G401 (cell line): Measurements from ENCODE around the gene ZNF598. TPM values are rescaled to one million over a fixed set of nuclear protein-coding genes. Genes with fewer than 3 reads are reported as not detected.

Source experiments
- DNase-seq: peaks from one replicate; pipeline ENCODE4 v3.0.0-alpha.2; 2015; ENCODE audit warnings: low spot score
- in situ Hi-C: cut with HindIII; loops from 2 replicates; pipeline ENCODE4 v1.10.0; 2016; ENCODE audit warnings: low sequenced_read_pairs, mixed read lengths
- total RNA-seq: library from RNA; depleted of rRNA; stranded (reverse); fragments of >200 nt; shearing (Covaris generic); gene quantifications from 2 replicates; pipeline ENCODE4 v1.2.3, GENCODE V29; 2014

ZNF598 gene
- total RNA-seq, 1 experiment from 2014 or later = 72.1 TPM

DNA sequence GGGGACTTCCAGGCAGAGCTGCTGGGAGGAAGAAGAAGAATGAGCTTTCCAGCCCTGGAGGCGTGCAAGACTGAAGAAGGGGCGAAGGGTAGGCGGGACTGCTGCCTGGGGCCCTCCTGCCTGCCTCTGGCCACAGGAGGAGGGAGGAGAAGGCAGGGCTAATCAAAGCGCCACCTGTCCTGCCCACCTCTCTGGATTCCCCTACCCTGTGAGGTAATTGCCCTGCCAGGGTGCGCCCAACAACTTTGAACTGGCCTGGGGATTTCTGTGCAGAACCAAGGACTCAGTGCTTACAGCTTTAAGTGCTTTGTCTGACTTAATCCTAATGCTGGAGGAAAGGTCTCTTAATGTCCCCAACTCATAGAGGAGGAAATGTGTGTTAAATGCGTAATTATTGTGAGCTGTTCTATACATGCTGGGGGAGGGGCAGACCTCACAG is 28.2 kb downstream of the ZNF598 start, which contains the start of gene NOXO1:
TSS of gene NOXO1 (minus strand) at position 72 of the 439 bp plus-strand sequence. CDS start 290 bp downstream, outside the sequence.
- in situ Hi-C loops = no loop called here
- DNase-seq = no peak

- in situ Hi-C loops = no loop called here
Observed at GRCh38 chr16:1980770-1981087, 28.9 kb downstream of the ZNF598 start.

DNA sequence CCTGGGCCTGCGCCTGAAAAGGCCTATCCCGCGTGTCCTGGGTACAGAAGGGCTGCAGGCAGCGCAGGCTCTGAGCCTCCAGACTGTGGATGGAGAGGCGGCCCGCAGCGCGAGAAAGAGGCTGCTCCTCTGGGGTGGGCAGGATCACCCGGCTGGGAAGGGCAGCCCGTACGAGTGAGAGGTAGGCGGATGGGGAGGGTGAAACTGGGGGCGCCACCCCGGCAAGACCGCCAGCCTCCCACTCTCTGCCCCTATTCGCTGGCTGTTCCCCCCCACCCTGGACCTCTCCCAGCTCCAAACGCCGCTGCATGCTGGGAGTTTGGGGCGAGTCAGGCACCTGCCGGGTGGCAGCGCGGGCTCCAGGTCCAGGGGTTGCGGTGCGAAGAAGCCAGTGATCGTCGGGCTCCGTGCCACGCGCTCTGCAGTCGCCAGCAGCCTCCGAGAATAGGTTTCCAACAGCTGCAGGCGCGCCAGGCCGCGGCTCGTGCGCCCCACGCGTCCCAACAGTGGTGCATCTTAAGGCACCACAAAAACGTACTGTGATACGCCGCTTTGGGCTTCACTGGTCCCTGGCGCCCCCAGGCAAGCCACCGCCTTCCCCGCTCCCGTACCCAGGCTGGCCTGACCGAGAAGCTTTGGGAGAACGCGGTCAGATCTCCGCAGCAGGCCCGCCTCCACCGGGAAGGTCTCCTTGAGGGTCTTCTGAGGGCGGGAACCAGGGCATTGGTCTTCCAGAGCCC is 29.4 kb downstream of the ZNF598 start:
- in situ Hi-C loops = no loop called here
- DNase-seq = peak; percentile 40

More at GRCh38 chr16:1980770-1981087, 28.9 kb downstream of the ZNF598 start:
- no peak for DNase-seq

DNA sequence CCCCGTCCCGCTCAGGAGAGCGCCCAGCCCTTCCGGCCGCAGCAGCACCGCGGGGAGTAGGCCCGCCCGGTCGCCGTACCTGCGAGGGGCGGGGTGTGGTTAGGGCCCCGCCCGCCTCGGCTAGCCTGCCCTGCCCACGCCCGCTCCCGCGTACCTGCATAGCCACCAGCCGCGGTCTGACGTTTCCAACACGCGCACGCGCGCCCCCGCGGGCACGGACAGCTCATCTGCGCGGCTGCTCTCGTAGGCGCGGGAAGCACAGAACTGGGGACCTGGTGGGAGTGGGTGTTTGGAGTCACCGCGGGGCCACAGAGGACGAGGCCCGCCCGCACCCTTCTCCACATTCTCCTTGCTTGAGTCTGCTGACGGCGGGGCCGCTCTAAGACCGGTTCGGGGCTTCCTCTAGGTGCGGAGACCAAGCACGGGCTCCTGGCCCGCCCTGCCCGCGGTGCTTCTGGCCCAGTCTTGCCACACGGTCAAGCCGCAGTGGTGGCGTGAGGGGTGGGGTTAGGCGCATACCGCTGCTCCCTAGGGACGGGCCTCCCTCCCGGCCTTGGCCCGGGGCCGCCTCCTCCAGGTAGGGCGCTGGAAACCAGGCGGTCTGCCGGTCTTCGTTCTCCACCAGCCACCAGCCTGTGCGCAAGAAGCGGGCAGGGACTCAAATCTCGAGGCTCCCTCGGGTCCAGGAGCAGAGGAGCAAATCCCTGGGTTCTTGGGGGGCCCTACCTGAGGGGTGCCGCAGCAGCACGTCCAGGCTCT is 30.2 kb downstream of the ZNF598 start:
- peak; percentile 74 for DNase-seq
- in situ Hi-C loops = no loop called here

GRCh38 chr16:1978476-1979120 is 31.0 kb downstream of the ZNF598 start:
- DNase-seq = no peak
- in situ Hi-C loops = no loop called here

DNA sequence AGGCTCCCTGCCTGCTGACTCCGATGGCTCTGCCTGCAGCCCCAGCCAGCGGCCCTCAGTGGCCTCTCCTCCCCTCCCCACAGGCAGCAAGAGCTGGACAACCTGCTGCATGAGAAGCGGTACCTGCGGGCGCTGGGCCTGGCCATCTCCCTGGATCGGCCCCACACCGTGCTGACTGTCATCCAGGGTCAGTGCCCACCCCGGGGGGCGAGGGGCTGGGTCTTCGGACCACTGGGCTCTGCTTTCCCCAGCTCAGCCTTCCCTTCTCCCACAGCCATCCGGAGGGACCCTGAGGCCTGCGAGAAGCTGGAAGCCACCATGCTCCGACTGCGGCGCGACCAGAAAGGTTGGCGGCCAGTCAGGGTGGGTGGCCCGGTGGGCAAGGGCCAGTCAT is 31.7 kb downstream of the ZNF598 start:
- DNase-seq = no peak
- in situ Hi-C loops = no loop called here

GRCh38 chr16:1976951-1977874 is 32.4 kb downstream of the ZNF598 start:
- DNase-seq = no peak
- in situ Hi-C loops = no loop called here

DNA sequence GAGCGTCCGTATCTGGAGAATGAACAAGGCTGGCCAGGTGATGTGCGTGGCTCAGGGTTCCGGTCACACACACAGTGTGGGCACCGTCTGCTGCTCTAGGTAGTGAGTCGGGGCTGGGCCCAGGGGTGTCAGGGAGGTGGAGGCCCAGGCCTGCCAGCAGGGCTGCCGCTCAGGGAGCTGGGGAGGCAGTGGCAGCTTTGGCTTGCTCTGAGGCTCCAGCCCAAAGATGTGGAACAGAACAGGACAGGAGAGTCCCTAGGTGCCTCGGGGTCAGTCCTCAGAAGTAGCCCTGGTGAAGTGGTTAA is 33.5 kb downstream of the ZNF598 start:
- in situ Hi-C loops = no loop called here
- DNase-seq = no peak

DNA sequence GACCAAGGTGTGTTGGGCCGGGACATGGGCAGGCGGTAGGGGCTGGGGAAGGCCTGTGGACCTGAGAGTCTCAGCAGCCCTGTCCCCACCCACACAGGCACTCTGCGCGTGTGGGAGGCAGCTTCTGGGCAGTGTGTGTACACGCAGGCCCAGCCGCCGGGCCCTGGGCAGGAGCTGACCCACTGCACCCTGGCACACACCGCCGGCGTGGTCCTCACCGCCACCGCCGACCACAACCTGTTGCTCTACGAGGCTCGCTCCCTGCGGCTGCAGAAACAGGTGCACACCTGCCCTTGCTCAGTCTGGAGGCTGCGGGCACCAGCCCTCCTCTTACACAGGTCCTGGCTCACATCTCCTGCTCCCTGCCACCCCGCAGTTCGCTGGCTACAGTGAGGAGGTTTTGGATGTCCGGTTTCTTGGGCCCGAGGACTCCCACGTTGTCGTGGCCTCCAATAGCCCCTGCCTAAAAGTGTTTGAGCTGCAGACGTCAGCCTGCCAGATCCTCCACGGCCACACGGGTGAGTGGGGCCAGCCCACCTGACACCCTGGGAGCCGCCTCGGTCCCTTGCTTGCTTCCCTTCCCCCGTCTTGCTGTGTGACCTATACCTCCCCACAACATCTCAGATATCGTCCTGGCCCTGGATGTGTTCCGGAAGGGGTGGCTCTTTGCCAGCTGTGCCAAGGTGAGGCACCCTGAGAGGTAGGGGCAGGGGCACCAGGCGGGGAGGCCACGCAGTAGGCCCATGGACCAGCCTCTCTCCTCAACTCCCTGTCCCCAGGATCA is 34.0 kb downstream of the ZNF598 start:
- in situ Hi-C loops = no loop called here
- no peak for DNase-seq

GRCh38 chr16:1974157-1975070 is 35.2 kb downstream of the ZNF598 start:
- DNase-seq = no peak
- in situ Hi-C loops = no loop called here

GRCh38 chr16:1973461-1974156 is 36.0 kb downstream of the ZNF598 start:
- in situ Hi-C loops = no loop called here
- DNase-seq = no peak

DNA sequence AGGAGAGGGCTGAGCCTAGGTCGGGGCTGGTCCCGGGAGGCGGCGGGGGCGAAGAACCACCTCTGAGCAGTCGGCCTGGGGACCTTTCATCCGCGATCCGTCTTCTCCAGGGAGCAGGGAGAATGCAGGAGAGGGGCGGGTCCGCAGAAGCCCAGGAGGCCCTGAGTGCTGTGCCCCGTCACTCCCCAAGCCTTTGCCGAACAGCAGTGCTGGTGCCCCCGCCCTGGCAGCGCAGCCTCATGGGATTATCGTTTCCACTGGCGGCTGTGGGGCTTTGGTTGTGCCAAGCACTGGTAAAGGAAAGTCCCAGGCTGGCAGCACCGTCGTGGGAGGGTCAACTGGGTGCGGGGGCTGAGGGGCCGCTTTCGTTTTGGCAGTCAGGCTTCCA is 37.1 kb downstream of the ZNF598 start:
- in situ Hi-C loops = no loop called here
- no peak for DNase-seq

- peak; percentile 89 for DNase-seq
- in situ Hi-C loops = no loop called here
Observed at GRCh38 chr16:1971796-1972489, 37.7 kb downstream of the ZNF598 start, which contains the start of gene TBL3. Gene TBL3 (plus strand): TSS chr16:1972053. CDS start chr16:1972165, 112 bp downstream.

DNA sequence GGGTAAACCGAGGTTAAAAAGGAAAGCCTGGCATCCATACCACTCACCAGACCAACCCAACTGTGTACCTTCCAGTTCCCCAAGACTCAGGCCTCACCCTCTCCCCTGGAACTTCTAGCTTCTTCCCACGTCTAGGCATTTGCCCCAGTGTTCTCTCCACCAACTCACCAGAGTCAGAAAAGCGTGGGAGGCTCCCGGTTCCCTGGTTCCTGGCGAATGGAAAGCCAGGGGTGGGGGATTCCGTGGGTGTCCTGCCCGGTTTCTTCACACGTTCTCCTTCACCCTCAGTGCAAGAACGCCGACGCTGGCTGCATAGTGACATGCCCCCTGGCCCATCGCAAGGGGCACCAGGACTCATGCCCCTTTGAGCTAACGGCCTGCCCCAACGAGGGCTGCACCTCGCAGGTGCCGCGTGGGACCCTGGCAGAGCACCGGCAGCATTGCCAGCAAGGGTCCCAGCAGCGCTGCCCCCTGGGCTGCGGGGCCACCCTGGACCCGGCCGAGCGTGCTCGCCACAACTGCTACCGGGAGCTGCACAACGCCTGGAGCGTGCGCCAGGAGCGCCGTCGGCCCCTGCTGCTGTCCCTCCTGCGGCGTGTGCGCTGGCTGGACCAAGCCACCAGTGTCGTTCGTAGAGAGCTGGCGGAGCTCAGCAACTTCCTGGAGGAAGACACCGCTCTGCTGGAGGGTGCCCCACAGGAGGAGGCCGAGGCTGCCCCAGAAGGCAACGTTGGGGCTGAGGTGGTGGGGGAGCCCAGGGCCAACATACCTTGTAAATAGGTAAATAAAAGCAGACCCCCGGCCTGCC is 41.3 kb downstream of the ZNF598 start:
- no peak for DNase-seq
- in situ Hi-C loops = loop anchor here (10.0 kb wide), 1 partner anchor 114 kb away; no protein-coding TSS in a partner anchor

DNA sequence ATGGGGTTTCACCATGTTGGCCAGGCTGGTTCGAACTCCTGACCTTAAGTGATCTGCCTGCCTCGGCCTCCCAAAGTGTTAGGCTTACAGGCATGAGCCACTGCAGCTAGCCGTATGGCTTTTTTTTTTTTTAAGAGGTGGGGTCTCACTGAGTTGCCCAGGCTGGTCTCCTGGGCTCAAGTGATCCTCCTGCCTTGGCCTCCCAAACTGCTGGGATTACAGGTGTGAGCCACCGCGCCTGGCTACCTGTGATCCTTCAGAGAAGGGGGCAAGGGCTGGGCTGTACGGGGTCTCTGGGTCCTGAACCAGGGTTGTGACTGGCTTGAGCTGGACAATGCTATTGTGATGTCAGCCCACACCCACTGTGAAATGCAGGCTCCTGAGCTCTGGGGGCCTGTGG is 43.2 kb downstream of the ZNF598 start, which contains the start of gene RNF151:
TSS of gene RNF151 (plus strand) at position 397 of the 400 bp plus-strand sequence. CDS start 26 bp downstream, outside the sequence.
- DNase-seq = no peak
- in situ Hi-C loops = loop anchor here (10.0 kb wide), 1 partner anchor 112 kb away; no protein-coding TSS in a partner anchor
